Motor neuron (in vitro differentiated cells): ENCODE measurements around the gene PLD4. TPM values are rescaled to one million over a fixed set of nuclear protein-coding genes. Genes with fewer than 3 reads are reported as not detected.

Experiments used
- ATAC-seq, 8 experiments: fragments of 200-7000 bp; cut with Tn5 transposase; replicated peaks in 6 of 8; 2 replicates each; pipeline ENCODE4 v1.8.0; 2021; ENCODE audit warnings: mild to moderate bottlenecking in 8 of 8, moderate library complexity in 8 of 8
- H3K27ac ChIP-seq, 2 donors: fragments of 250-450 bp; sonication (Bioruptor Pico); 2 replicates each; pipeline ENCODE4 v1.9.0; 2021; ENCODE audit warnings: antibody characterized with exemption in 2 of 2, mild to moderate bottlenecking in 2 of 2, moderate library complexity in 1 of 2
- H3K4me1 ChIP-seq, 2 donors: fragments of 250-450 bp; sonication (Bioruptor Pico); replicated peaks in 1 of 2; 2 replicates each; pipeline ENCODE4 v1.6.1; 2021; ENCODE audit warnings: antibody characterized with exemption in 2 of 2, mild to moderate bottlenecking in 2 of 2, moderate library complexity in 1 of 2
- H3K4me3 ChIP-seq, 5 donors: fragments of 250-450 bp; sonication (Bioruptor Pico); 2 replicates each; pipeline ENCODE4 v1.9.0; 2021; ENCODE audit warnings: antibody characterized with exemption in 5 of 5, mild to moderate bottlenecking in 5 of 5, moderate library complexity in 4 of 5
- WGBS, 10 experiments: fragments of 450-650 bp; shearing (Covaris generic); methylation state at CpG; one replicate each; pipeline ENCODE4 v1.0.0; 2022; 5-methylcytosine and 5-hydroxymethylcytosine counted together
- in situ Hi-C, 9 experiments: fragments of 400-800 bp; cut with MboI; loops; one replicate each; pipeline ENCODE4 v1.15.0; 2021; ENCODE audit warnings: low sequenced_read_pairs in 9 of 9, low pct_unique_long_range_greater_than_20kb in 2 of 9; ENCODE audit not compliant: unreplicated experiment in 9 of 9
- total RNA-seq, 8 experiments: library from RNA; unstranded; fragments of 300-600 nt; gene quantifications; 2 replicates each; pipeline versions ENCODE4 v1.2.3 to v1.2.4, GENCODE V29; 2022

PLD4 gene
- total RNA-seq, 8 experiments from 2014 or later, result 0.09 to 1.1 (median 0.41) TPM

- Histone ChIP-seq H3K4me3 (no peak overlapping the region), H3K27ac (no peak overlapping the region), H3K4me1 (peaks cover 4 to 39% of the 10 kb centered on the region in 2 donors)
- no peak for ATAC-seq
- in situ Hi-C loops, result loop anchor here in 2 of 9 experiments (10.0 kb wide), 1 partner anchor 73 kb away; no protein-coding TSS in a partner anchor
- 70 to 100% (median 89%) methylated on average over 2 to 3 of the region's 12 CpGs; no CpG with 5 or more reads in 7 of the 10 experiments for WGBS, 10 experiments
These were observed 47.0 kb downstream of the PLD4 start for GRCh38 chr14:104971447-104972240.

GRCh38 chr14:104972301-104973134 is 47.8 kb downstream of the PLD4 start:
- 80 to 83% methylated on average over 1 of the region's 28 CpGs; no CpG with 5 or more reads in 8 of the 10 experiments for WGBS, 10 experiments
- ATAC-seq, result peak in 5 of 8 experiments; percentile 1 to 40 (median 31)
- in situ Hi-C loops, result loop anchor here in 2 of 9 experiments (10.0 kb wide), 1 partner anchor 72 kb away; no protein-coding TSS in a partner anchor
- H3K4me1 ChIP-seq, result peaks cover 8 to 41% of the 10 kb centered on the region in 2 donors
- H3K4me3 ChIP-seq, result no peak overlapping the region
- H3K27ac ChIP-seq, result no peak overlapping the region

GRCh38 chr14:104973135-104973384 is 48.4 kb downstream of the PLD4 start:
- 0 to 67% (median 47%) methylated on average over 3 to 4 of the region's 12 CpGs; no CpG with 5 or more reads in 6 of the 10 experiments for WGBS, 10 experiments
- Histone ChIP-seq H3K4me3 (no peak overlapping the region), H3K27ac (no peak overlapping the region), H3K4me1 (peaks cover 8 to 37% of the 10 kb centered on the region in 2 donors)
- peak; percentile 24 to 78 (median 64) for ATAC-seq
- in situ Hi-C loops, result loop anchor here in 2 of 9 experiments (10.0 kb wide), 1 partner anchor 72 kb away; no protein-coding TSS in a partner anchor

- in situ Hi-C loops, result loop anchor here in 2 of 9 experiments (10.0 kb wide), 1 partner anchor 71 kb away; no protein-coding TSS in a partner anchor
- Histone ChIP-seq H3K4me1 (peaks cover 8 to 34% of the 10 kb centered on the region in 2 donors), H3K4me3 (no peak overlapping the region), H3K27ac (no peak overlapping the region)
- peak in 7 of 8 experiments; percentile 8 to 39 (median 34) for ATAC-seq
- WGBS, 10 experiments, result 0 to 46% (median 21%) methylated on average over 1 to 7 of the region's 23 CpGs; no CpG with 5 or more reads in 6 of the 10 experiments
These were observed 48.9 kb downstream of the PLD4 start for GRCh38 chr14:104973385-104974145.

DNA sequence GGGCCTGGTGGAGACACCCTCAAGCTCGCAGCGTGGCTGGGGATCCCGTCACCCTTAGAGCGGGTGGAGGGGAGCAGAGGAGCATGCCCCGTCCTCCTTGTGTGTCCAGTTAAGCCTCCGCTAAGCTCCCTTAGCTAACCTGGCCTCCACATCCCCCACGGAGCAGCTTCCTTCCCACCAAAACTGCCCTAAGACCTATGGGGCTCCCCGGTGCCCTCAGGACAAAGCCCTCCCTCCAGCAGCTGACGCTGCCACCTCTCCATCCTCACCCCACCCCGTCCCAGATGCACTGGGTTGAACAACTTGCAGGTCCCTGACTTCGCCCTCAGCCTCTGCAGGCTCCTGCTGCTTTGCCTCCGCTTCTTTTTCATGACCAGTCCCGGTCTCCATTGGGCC is 49.5 kb downstream of the PLD4 start:
- no peak overlapping the region for H3K27ac ChIP-seq
- 40 to 100% (median 100%) methylated on average over 1 to 4 of the region's 13 CpGs; no CpG with 5 or more reads in 5 of the 10 experiments for WGBS, 10 experiments
- in situ Hi-C loops, result loop anchor here in 2 of 9 experiments (10.0 kb wide), 1 partner anchor 71 kb away; no protein-coding TSS in a partner anchor
- no peak overlapping the region for H3K4me3 ChIP-seq
- no peak for ATAC-seq
- H3K4me1 ChIP-seq, result peaks cover 8 to 34% of the 10 kb centered on the region in 2 donors

- Histone ChIP-seq H3K27ac (no peak overlapping the region), H3K4me1 (peaks cover 8 to 34% of the 10 kb centered on the region in 2 donors), H3K4me3 (no peak overlapping the region)
- 80 to 100% (median 96%) methylated on average over 1 to 11 of the region's 14 CpGs; no CpG with 5 or more reads in 2 of the 10 experiments for WGBS, 10 experiments
- ATAC-seq, result no peak
- in situ Hi-C loops, result loop anchor here in 2 of 9 experiments (10.0 kb wide), 1 partner anchor 70 kb away; no protein-coding TSS in a partner anchor
These were observed 50.1 kb downstream of the PLD4 start for GRCh38 chr14:104974665-104975390.

DNA sequence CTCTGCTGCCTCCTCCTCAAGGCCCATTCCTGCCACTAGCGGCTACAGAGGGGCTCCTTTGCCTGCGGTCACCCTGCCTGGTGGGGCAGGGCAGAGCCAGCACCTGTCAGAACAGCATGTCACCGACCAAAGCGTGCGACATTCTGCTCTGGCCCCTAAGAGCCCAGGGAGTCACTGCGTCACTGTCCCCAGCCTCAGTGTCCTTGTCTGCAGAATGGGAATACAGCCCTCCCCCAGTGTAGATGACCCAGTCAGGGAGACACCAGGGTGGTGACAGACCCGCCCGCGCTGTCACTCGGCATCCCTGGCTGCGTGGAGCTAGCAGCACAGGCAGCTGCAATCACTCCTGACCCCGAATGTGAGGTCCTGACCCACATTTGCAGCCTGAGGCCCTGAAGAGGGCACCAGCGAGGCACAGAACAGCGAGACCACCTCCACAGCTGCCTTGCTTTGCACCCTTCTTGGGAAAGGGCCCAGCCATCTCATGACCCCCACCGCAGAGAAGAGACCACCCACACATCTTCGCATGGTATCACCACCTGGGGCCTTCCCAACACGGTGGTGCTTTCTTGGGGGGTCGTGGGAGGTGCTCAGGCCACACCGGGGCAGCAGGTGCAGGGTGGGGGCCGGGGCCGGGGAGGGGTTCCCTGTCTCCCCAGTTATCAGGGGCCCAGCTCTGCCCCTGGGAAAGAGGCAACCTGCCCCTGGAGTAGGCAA is 51.0 kb downstream of the PLD4 start:
- peaks cover 8 to 34% of the 10 kb centered on the region in 2 donors for H3K4me1 ChIP-seq
- no peak for ATAC-seq
- H3K27ac ChIP-seq, result no peak overlapping the region
- WGBS, 10 experiments, result 50% methylated on average over 3 of the region's 21 CpGs; no CpG with 5 or more reads in 9 of the 10 experiments
- in situ Hi-C loops, result loop anchor here in 2 of 9 experiments (10.0 kb wide), 1 partner anchor 69 kb away; no protein-coding TSS in a partner anchor
- H3K4me3 ChIP-seq, result no peak overlapping the region

DNA sequence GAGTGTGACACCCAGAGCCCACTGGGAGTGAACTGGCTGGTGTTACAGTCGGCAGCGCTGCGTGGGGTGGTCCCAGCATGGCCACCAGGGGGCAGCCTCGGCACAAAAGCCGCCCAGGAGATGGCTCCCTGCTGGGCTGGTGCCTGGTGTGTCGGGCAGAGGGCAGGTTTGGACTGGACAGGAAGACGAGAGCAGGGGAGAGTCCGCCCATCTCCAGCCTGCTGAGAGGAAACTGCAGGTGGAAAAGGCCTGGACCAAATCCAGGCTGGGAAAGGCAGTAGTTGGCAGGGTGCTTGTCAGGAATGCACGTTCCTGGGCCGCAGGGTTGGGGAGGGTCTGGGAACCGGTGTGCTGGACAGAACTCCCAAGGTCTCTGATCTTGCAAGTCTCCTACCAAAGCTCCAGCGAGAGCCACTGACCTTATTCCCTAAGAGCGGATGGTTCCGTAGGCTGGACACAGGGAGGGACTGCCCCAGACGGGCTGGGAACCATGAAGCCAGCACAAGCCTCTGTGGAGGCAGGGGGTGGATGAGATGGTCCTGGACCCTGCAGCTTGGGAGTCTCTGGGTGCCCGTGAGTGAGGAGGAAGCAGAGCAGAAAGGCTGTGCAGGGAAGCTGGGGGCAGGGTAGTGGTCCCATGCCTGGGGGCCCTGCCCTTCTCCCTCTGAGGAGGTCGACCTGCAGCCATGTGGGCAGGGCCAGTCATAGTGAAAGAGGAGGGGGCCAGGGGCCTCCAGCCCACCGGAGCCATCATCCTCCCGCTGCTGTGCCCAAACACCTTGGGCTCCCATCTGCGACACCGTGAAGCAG is 51.7 kb downstream of the PLD4 start:
- in situ Hi-C loops, result loop anchor here in 2 of 9 experiments (10.0 kb wide), 1 partner anchor 68 kb away; no protein-coding TSS in a partner anchor
- 0 to 67% (median 37%) methylated on average over 1 to 6 of the region's 21 CpGs; no CpG with 5 or more reads in 6 of the 10 experiments for WGBS, 10 experiments
- Histone ChIP-seq H3K27ac (no peak overlapping the region), H3K4me3 (no peak overlapping the region), H3K4me1 (peaks cover 8 to 34% of the 10 kb centered on the region in 2 donors)
- ATAC-seq, result peak; percentile 1 to 67 (median 31)

- Histone ChIP-seq H3K4me3 (peak overlapping the region; percentile 36 to 49 (median 40)), H3K27ac (no peak overlapping the region), H3K4me1 (peaks cover 8 to 34% of the 10 kb centered on the region in 2 donors)
- WGBS, 10 experiments, result 35 to 63% (median 60%) methylated on average over 2 to 4 of the region's 11 CpGs; no CpG with 5 or more reads in 5 of the 10 experiments
- in situ Hi-C loops, result loop anchor here in 2 of 9 experiments (10.0 kb wide), 1 partner anchor 68 kb away; no protein-coding TSS in a partner anchor
- no peak for ATAC-seq
These were observed 52.5 kb downstream of the PLD4 start for GRCh38 chr14:104977008-104977680.
